GM19238 (cell line): Measurements from ENCODE around the gene VCX.
"Not testable (repeated sequence)": the region's sequence is repeated elsewhere in the genome, so short reads cannot be mapped to it uniquely, and the experiment has no call there.

ENCODE experiments used
- DNase-seq: peaks from one replicate; pipeline ENCODE4 v3.0.0; 2011; ENCODE audit warnings: low spot score; ENCODE audit not compliant: insufficient read length

VCX gene

DNA sequence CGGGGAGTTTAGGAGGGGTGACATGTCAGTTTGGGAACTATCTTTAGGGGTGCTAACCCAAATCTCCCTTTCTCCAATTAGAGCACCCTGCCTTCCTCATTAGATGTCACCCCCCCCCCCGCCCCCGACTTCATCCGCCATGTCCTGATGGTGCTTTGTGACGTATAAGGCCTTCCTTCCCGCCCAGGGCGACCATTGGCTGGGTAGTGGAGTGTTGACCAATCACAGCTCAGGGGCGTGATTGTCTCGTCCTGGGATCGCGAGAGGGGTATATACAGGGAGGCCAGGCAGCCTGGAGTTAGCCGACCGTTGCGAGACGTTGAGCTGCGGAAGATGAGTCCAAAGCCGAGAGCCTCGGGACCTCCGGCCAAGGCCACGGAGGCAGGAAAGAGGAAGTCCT, at the start of gene VCX:
Gene VCX, plus strand, starts transcription at position 301 of the 400 bp plus-strand sequence. Its CDS starts 33 bp downstream, at position 334.
- not testable (repeated sequence) for DNase-seq

DNA sequence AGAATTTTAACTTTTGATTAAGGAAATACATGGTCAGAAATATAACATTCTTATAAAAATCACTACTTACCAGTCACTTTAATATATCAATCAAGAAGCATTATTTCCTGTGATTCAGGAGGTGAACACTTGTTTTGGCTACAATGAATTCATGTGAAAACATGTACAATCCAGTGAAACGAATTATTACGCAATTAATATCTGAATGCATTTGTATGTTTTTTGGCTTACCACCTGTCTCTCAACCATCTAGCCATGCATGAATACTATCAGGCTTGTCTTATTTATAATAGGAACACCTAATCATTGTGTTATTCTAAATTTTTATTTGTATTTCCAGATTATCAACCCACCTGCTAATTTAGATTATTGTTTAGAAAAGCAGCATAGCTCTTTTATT, 44.6 kb upstream of the VCX start:
- no peak for DNase-seq

DNA sequence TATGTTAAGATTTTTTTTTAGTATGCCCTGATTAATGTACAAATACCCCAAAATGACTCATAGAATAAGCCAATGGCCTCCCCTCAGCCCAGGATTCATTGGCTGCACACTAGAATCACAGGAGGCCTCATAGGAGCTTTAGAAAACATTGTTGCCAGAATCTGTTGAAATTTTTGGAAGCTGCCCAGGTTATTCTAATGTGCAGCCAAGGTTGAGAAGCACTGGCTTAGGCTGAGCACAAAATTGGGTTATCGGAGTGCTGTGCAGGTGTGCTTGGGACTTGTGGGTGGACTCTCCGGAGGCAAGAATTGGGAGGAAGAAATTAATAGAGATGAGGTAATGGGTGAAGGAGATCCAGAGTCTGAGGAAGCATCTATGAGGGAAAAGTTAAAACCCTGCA, 41.3 kb upstream of the VCX start:
- DNase-seq = no peak

DNA sequence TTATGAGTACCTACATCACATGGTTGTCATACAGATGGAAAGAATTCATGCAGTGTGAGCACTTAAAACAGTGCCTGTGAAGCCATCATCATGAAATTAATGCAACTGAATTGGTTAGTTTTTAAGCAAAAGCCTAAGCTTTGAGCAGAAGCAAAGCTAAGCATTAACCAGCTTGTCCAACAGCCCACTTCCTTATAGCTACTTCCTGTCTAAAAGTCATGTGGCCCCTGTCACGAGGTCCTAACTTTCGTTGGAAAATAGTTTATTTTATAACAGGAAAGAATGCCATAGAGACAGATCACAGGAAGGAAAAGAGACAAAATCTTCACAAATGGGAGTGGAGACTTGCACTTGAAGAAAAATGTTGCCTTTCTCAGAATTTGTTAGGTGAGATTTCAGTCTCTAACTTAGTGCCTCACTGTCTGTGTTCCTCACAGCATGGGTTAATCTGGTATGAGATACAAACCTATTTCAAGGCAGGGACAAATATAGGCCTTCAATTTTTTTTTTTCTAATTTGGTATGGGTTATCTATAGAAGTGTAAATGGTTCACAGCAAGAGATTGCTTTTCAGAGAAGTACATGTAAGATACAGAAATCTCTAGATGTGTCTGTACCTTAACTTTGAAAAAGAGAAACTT, 27.7 kb upstream of the VCX start:
- DNase-seq = no peak

DNA sequence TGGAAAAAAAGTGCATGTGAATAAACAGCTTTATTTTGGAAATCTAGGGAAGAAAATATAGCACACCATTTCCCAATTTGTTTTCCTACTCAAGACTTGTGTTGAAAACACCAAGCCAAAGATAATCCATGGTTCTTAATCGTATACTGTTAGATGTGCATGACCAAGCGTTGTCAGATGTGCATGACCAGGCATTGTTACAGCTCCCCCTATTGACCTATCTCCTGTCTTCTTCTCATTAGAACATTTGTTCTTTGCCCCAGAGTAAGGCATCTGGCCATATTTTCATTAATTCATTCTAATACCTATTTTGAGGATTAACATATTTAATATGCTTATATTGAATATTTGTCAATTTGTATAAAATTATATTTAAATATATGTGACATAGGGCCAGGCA, 14.4 kb upstream of the VCX start:
- DNase-seq = no peak

DNA sequence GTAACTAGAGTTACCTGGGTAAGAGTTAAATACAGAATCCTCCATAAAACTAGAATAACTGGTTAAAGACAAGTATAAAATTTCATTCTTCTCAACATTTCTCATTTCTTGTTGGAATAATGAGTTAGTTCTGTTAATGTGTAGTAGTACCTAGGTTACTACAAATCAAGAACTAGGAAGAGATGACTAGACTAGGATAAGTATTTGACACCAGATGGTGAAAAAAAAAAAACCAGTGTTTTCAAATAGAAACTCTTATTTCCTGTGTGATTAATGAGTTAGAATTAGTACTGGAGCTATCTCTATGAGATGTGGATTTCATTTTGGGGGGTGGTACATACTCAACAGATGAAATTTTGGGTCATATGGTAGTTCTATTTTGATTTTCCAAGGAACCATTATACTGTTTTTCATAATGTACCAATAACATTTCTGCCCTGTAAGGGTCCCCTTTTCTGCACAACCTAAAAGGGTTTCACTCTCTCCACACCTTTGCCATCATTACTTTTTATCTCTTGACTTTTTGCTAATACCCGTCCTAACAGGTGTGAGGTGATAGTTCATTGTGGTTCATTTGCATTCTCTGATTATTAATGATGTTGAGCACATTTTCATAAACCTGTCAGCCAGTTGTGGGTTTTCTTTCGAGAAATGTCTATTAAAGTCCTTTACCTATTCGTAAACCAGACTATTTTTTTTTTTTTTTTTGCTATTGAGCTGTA, 1.7 kb upstream of the VCX start:
- no peak for DNase-seq

DNA sequence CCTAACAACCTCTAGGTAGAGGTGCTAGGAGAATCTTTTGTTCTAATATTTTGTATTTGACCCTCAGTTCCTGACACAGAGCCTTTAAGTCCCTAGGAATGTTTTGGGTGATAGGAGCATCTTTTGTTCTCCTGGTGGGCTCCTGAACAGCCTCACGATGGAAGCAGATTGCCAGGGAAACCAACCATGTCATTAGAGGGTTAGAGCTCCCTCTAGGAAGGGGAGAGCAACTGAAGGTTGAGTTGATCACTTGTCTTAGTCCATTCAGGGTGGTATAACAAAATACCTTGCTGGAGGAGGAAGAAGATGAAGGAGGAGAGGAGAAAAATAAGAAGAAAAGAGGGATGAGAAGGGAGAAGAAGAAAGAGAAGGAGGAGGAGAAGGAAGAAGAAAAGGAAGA, 9.2 kb downstream of the VCX start:
- DNase-seq = no peak

DNA sequence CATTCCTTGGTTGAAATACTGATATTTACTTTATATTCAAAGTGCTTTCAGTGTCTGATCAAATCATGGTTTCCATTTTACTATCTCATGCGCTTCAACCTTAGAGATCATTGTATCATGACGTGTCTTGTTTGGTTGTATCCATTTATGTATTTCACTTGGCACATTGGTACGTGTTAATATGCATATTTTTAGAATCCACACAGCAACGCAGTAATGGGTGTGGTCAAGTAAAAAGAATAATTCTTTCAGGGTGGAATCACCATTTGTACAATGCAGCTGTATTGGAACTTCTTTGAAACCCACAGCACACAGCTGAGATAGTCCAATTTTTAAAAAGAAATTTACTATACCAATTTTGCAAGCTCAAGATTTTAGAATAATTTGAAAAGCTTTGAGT, 29.1 kb downstream of the VCX start:
- DNase-seq = no peak

DNA sequence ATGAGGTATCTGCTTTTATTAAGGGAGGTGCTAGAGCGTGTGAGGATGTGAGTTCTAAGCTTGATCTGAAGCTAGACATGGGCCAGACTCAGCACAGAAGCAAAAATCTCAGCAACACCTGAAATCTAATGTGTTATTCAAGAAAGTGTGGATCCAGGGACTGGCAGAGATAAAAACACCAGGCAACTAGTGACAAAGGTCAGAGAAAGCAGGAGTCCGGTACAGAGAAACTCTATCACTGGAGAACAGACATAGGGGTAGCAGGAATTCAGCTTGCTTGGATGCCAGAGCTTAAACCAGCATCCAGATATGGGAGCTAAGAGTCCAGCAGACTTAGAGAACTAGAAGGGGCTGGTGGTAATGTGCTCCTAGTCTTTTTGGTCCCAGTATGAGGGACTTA, 34.0 kb downstream of the VCX start:
- DNase-seq = no peak

DNA sequence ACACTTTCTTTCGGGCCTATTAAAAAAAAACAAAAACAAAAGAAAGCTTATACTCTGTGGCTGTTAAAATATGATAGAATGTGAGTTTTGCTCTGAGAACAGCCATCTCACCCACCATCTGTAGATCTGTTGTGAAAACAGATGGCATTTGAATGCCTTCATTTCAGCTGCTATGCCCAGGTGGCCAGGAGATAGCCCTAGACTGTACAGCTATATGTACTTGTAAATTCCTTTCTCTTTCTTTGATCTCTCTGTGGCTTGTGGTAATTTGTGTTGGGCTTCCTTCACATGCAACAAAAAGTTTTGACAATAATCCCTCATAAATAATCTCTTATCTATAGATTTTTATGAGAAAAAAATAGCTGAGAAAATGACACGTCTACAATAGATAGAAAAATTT, 46.2 kb downstream of the VCX start:
- DNase-seq = no peak

DNA sequence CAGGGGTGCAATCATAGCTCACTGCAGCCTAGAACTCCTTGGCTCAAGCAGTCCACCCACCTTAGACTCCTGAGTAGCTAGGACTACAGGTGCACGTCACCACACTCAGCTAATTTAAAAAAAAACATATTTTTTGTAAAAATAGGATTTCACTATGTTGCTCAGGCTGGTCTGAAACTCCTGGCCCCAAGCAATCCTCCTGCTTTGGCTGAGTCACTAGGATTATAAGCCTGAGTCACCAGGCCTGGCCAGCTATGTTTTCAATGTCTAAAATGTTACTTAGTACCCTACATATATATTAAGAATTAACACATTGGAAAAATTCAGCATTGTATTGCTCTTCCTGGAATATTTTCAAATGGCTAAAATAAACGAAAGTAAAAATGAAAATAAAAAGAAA, 46.7 kb downstream of the VCX start:
- no peak for DNase-seq

DNA sequence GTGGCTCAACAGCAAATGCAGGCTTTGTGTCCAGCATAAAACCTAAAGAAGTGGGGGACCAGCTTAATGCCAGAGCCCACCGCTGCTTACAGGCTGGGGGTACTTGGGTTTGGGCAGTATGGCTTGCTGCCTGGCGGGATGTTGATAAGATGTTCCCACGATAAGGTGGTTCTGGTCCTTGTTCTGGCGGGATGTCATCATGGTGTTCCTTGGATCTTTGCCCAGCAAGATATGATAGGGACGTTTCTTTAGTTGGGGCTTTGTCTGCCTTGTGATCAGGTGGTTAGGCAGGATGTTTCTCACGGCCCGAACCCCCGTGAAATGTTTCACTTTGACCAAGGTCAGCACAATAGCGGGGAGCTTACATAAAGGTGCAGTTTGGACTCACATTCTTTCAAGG, 49.0 kb downstream of the VCX start:
- DNase-seq = no peak
